OCI-LY7 (cell line): ENCODE measurements around the gene ARHGAP6. TPM values are rescaled to one million over a fixed set of nuclear protein-coding genes. Genes with fewer than 3 reads are reported as not detected.

Source experiments
- BruUV-seq: library from RNA; stranded (reverse); fragments of 400-500 nt; replicated peaks from 2 replicates; lab custom pipeline; 2021; lab: Mats Ljungman, UMichigan
- CTCF ChIA-PET: fragments of 300-600 bp; sonication (Branson Sonifier 250); formaldehyde crosslinking; loops from one replicate; lab custom pipeline; 2022; ENCODE audit warnings: antibody characterized with exemption; ENCODE audit not compliant: unreplicated experiment; lab: Charles Lee
- POLR2A ChIA-PET: fragments of 300-600 bp; sonication (Branson Sonifier 250); formaldehyde crosslinking; loops from one replicate; lab custom pipeline; 2022; ENCODE audit warnings: antibody characterized with exemption; lab: Charles Lee
- DNase-seq: peaks from one replicate; pipeline ENCODE4 v3.0.0-alpha.2; 2015; ENCODE audit warnings: low spot score
- H2AFZ ChIP-seq: fragments of 200-600 bp; sonication (generic), shearing (Covaris generic); 2 replicates; pipeline ENCODE4 v1.6.1; 2014; ENCODE audit warnings: mild to moderate bottlenecking, antibody characterized with exemption, low read length, moderate library complexity
- H3K27ac ChIP-seq: fragments of 200-600 bp; sonication (generic); 2 replicates; pipeline ENCODE4 v1.5.1; 2014; ENCODE audit warnings: mixed run types, low read depth, mild to moderate bottlenecking, moderate library complexity, low read length, inconsistent platforms; ENCODE audit not compliant: poor library complexity, severe bottlenecking
- H3K36me3 ChIP-seq: fragments of 200-600 bp; sonication (generic); 2 replicates; pipeline ENCODE4 v1.6.1; 2014; ENCODE audit warnings: mild to moderate bottlenecking, antibody characterized with exemption, low read length, moderate library complexity, mixed read lengths; ENCODE audit not compliant: insufficient read depth
- H3K4me1 ChIP-seq: fragments of 200-600 bp; sonication (generic); 2 replicates; pipeline ENCODE4 v1.5.1; 2014; ENCODE audit warnings: mild to moderate bottlenecking, low read length; ENCODE audit not compliant: insufficient read depth, poor library complexity, severe bottlenecking
- H3K4me2 ChIP-seq: fragments of 200-600 bp; sonication (generic); 2 replicates; pipeline ENCODE4 v1.6.1; 2014; ENCODE audit warnings: mild to moderate bottlenecking, low read length
- H3K4me3 ChIP-seq: fragments of 200-600 bp; sonication (generic); 2 replicates; pipeline ENCODE4 v1.5.1; 2014; ENCODE audit warnings: mild to moderate bottlenecking, low read depth, low read length; ENCODE audit not compliant: poor library complexity, severe bottlenecking
- H3K79me2 ChIP-seq: fragments of 200-600 bp; sonication (generic); 2 replicates; pipeline ENCODE4 v1.6.1; 2016; ENCODE audit warnings: low read depth, mild to moderate bottlenecking, low read length, moderate library complexity, mixed read lengths; ENCODE audit not compliant: insufficient read depth
- H3K9me2 ChIP-seq: fragments of 200-600 bp; sonication (generic); 2 replicates; pipeline ENCODE4 v1.6.1; 2016; ENCODE audit warnings: mild to moderate bottlenecking, low read length, mixed read lengths; ENCODE audit not compliant: insufficient read depth
- H3K9me3 ChIP-seq: fragments of 200-600 bp; sonication (generic); 2 replicates; pipeline ENCODE4 v1.6.1; 2014; ENCODE audit warnings: mild to moderate bottlenecking, mixed run types, low read length, mixed read lengths
- H4K20me1 ChIP-seq: fragments of 200-600 bp; sonication (generic); 2 replicates; pipeline ENCODE4 v1.6.1; 2014; ENCODE audit warnings: mild to moderate bottlenecking, antibody characterized with exemption, low read length, moderate library complexity, mixed read lengths; ENCODE audit not compliant: insufficient read depth
- EZH2phosphoT487 ChIP-seq: fragments of 200-600 bp; sonication (generic); IDR thresholded peaks from 2 replicates; pipeline ENCODE4 v1.6.1; 2018; ENCODE audit warnings: low read depth, borderline replicate concordance, mild to moderate bottlenecking, mixed run types, antibody characterized with exemption, low read length, moderate library complexity, mixed read lengths
- intact Hi-C: fragments of 100-400 bp; cut with micrococcal nuclease; formaldehyde crosslinking; loops from one replicate; pipeline ENCODE4 v1.10.0; 2022; ENCODE audit not compliant: unreplicated experiment
- total RNA-seq, 2 experiments: library from RNA; depleted of rRNA in 1 of 2; stranded (reverse); fragments of >200 nt in 1 of 2; shearing (Covaris generic) in 1 of 2; gene quantifications; 2 replicates each; pipeline ENCODE4 v1.2.3, GENCODE V29; 2014 to 2022
- TF ChIP-seq, protein P1 (sequence below): fragments of 200-600 bp; sonication (generic); conservative IDR thresholded peaks from 2 replicates; pipeline ENCODE4 v1.5.1; 2014; ENCODE audit warnings: mild to moderate bottlenecking, antibody characterized with exemption, low read length, moderate library complexity, mixed read lengths

ARHGAP6 gene
- total RNA-seq, 2 experiments from 2014 or later = not detected

DNA sequence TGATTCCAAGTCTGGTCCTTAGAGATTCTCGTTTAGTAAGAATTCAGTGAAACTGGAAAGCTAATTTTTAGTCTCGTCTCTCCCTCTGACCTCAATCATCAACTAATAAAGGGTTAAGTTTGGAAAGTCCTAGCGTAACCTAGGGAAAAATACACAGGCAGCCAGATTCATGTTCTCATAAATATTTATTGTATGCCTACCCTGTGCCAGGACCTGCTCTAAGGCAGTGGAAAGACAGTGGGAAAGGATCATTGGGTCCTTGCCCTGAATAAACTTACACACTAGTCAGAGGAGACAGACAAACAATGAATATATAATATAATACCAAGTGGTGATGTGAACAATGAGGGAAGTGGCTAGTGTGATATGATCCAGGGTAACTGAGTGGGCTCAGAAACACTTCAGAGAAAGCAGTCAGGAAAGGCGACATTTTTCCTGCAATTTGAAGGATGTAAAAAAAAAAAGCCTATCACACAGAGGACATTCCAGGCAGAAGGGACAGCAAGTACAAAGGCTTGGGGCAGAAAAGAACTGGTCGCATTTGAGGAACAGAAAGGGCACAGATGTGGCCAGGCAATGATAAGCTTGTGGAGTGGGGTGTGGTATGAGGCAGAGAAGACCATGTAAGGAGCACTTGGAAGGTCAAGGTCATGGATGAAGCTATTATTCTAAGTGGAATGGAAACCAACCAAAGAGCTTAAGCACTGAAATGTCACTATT is 243.8 kb downstream of the ARHGAP6 start:
- BruUV-seq = no TSS peak
- ChIA-PET POLR2A (no interaction called here), CTCF (no interaction called here)
- Histone ChIP-seq H4K20me1 (no peaks in the 10 kb centered on the region), H3K4me1 (peaks cover 5% of the 10 kb centered on the region), H3K27ac (no peak overlapping the region), H2AFZ (no peak overlapping the region), H3K9me3 (no peaks in the 10 kb centered on the region), H3K79me2 (no peaks in the 10 kb centered on the region), H3K4me2 (no peak overlapping the region), H3K9me2 (no peaks in the 10 kb centered on the region), H3K4me3 (no peak overlapping the region), H3K36me3 (no peaks in the 10 kb centered on the region)
- no peak for DNase-seq
- intact Hi-C loops = no loop called here
- no peak for TF ChIP-seq EZH2phosphoT487
- TF ChIP-seq, protein P1, sequence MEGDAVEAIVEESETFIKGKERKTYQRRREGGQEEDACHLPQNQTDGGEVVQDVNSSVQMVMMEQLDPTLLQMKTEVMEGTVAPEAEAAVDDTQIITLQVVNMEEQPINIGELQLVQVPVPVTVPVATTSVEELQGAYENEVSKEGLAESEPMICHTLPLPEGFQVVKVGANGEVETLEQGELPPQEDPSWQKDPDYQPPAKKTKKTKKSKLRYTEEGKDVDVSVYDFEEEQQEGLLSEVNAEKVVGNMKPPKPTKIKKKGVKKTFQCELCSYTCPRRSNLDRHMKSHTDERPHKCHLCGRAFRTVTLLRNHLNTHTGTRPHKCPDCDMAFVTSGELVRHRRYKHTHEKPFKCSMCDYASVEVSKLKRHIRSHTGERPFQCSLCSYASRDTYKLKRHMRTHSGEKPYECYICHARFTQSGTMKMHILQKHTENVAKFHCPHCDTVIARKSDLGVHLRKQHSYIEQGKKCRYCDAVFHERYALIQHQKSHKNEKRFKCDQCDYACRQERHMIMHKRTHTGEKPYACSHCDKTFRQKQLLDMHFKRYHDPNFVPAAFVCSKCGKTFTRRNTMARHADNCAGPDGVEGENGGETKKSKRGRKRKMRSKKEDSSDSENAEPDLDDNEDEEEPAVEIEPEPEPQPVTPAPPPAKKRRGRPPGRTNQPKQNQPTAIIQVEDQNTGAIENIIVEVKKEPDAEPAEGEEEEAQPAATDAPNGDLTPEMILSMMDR = no peak

DNA sequence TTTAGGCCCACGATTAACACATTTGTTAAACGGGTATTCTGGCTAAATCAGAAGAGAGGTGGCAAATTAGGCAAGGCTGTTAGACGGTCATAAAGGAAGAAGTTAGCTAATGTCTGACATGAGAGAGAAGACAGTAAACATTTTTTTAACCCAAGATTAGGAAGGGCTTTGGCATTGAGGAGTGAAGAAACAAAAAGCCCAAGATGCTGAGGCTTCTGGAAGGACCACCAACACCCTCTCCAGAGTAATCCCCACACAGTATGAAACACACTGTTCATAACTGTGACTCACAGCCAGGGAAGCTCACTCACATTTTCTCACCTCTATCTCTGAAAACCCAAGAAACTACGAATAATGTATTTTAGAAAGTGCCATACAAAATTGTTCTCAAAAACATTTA is 244.9 kb downstream of the ARHGAP6 start:
- Histone ChIP-seq H3K36me3 (no peaks in the 10 kb centered on the region), H3K9me3 (no peaks in the 10 kb centered on the region), H3K9me2 (no peaks in the 10 kb centered on the region), H3K27ac (no peak overlapping the region), H3K4me3 (no peak overlapping the region), H3K4me1 (peaks cover 5% of the 10 kb centered on the region), H4K20me1 (no peaks in the 10 kb centered on the region), H3K79me2 (no peaks in the 10 kb centered on the region), H2AFZ (no peak overlapping the region), H3K4me2 (no peak overlapping the region)
- no peak for TF ChIP-seq EZH2phosphoT487
- TF ChIP-seq, protein P1 = no peak
- POLR2A ChIA-PET = no interaction called here
- CTCF ChIA-PET = no interaction called here
- DNase-seq = no peak
- intact Hi-C loops = no loop called here
- BruUV-seq = no TSS peak

DNA sequence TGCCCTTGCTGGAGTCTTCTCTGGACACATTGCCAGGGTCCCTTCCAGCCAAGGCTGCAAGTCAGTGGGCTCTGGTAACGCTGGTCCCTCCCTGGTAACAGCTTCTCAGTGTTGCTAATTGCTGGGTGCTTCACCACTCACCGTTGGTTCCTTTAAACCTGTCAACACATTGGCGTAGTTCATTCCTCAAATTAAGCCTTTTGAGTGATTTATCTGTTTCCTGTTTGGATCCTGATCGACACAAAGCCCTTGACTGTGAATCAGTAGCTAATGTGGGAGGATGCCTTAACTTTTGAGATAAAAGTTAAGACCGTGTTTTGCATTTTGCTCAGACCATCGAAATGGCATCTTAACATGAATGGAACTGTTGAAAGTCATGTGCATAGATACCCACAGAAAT is 246.6 kb downstream of the ARHGAP6 start:
- no peak for TF ChIP-seq EZH2phosphoT487
- TF ChIP-seq, protein P1 = no peak
- intact Hi-C loops = no loop called here
- no peaks in the 10 kb centered on the region for H3K9me2 ChIP-seq
- H3K4me3 ChIP-seq = no peak overlapping the region
- no peak overlapping the region for H3K4me2 ChIP-seq
- DNase-seq = no peak
- CTCF ChIA-PET = no interaction called here
- H3K4me1 ChIP-seq = peaks cover 5% of the 10 kb centered on the region
- H2AFZ ChIP-seq = no peak overlapping the region
- no peaks in the 10 kb centered on the region for H3K36me3 ChIP-seq
- BruUV-seq = no TSS peak
- POLR2A ChIA-PET = no interaction called here
- H3K9me3 ChIP-seq = no peaks in the 10 kb centered on the region
- H4K20me1 ChIP-seq = no peaks in the 10 kb centered on the region
- H3K27ac ChIP-seq = no peak overlapping the region
- no peaks in the 10 kb centered on the region for H3K79me2 ChIP-seq
